OCI-LY1 (cell line): ENCODE measurements around the gene CNOT4.

Experiments
- CTCF ChIP-seq: fragments of 200-600 bp; sonication (generic), shearing (Covaris generic); IDR thresholded peaks from 2 replicates; pipeline ENCODE4 v1.5.1; 2017; ENCODE audit warnings: mild to moderate bottlenecking, antibody characterized with exemption, low read length, moderate library complexity, mixed read lengths
- EZH2 ChIP-seq: fragments of 200-600 bp; sonication (generic), shearing (Covaris generic); IDR thresholded peaks from 2 replicates; pipeline ENCODE4 v1.8.0; 2017; ENCODE audit warnings: borderline replicate concordance, mixed run types, mild to moderate bottlenecking, antibody characterized with exemption, low read length, moderate library complexity, mixed read lengths

GRCh38 chr7:135428011-135428410, 81.9 kb downstream of the CNOT4 start:
- TF ChIP-seq CTCF (no peak), EZH2 (no peak)
